ENCODE data around the gene C1orf216.

DNA sequence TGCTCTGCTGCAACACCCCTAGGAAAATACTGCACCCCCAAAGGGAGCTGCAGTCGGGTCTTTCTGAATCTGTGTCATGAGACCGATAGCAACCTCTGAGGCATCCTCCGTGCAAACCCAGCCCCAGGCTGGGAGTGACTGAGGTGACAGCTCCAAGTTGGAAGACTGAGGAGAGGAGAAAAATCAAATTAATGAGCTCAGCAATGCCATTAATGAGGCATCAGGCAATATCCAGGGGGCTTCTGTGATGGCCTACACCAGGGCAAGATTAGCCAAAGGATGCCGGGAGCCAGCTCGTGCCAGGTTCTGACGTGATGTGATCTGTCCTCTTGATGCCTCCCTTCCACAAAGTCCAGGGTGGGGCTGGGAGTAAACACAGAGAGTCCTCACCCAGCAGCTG is 46.6 kb downstream of the C1orf216 start:
- TF ChIP-seq, protein P1, sequence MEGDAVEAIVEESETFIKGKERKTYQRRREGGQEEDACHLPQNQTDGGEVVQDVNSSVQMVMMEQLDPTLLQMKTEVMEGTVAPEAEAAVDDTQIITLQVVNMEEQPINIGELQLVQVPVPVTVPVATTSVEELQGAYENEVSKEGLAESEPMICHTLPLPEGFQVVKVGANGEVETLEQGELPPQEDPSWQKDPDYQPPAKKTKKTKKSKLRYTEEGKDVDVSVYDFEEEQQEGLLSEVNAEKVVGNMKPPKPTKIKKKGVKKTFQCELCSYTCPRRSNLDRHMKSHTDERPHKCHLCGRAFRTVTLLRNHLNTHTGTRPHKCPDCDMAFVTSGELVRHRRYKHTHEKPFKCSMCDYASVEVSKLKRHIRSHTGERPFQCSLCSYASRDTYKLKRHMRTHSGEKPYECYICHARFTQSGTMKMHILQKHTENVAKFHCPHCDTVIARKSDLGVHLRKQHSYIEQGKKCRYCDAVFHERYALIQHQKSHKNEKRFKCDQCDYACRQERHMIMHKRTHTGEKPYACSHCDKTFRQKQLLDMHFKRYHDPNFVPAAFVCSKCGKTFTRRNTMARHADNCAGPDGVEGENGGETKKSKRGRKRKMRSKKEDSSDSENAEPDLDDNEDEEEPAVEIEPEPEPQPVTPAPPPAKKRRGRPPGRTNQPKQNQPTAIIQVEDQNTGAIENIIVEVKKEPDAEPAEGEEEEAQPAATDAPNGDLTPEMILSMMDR (IDR thresholded peaks at IDR 0.05 in 8 of 11, conservative IDR thresholded peaks at IDR 0.05 in 3 of 11): no peak
- TF ChIP-seq POLR2A (IDR thresholded peaks at IDR 0.05) (no peak), POLR2AphosphoS5 (IDR thresholded peaks at IDR 0.05) (no peak)
